GDM1 (cell line): ENCODE measurements around the gene GRID1.
"Not testable (repeated sequence)": the region's sequence is repeated elsewhere in the genome, so short reads cannot be mapped to it uniquely, and the experiment has no call there.

Source experiments
- DNase-seq: peaks from one replicate; lab custom pipeline; 2025; lab: John Stamatoyannopoulos, UW

Gene GRID1

GRCh38 chr10:85720931-85721590 is 645.5 kb downstream of the GRID1 start:
- no peak for DNase-seq

- DNase-seq = no peak
Measured at GRCh38 chr10:85719408-85719807, 647.2 kb downstream of the GRID1 start.

- DNase-seq = no peak
Measured at GRCh38 chr10:85713885-85714284, 652.7 kb downstream of the GRID1 start.

GRCh38 chr10:85702768-85703167 is 663.8 kb downstream of the GRID1 start:
- no peak for DNase-seq

- DNase-seq = not testable (repeated sequence)
Measured at GRCh38 chr10:85699066-85699465, 667.5 kb downstream of the GRID1 start.

- no peak for DNase-seq
Measured at GRCh38 chr10:85696893-85697292, 669.7 kb downstream of the GRID1 start.

- DNase-seq = no peak
Measured at GRCh38 chr10:85682621-85683020, 684.0 kb downstream of the GRID1 start.

GRCh38 chr10:85679710-85680109 is 686.9 kb downstream of the GRID1 start:
- DNase-seq = no peak

GRCh38 chr10:85679061-85679460 is 687.5 kb downstream of the GRID1 start:
- DNase-seq = no peak

- no peak for DNase-seq
Measured at GRCh38 chr10:85674851-85675250, 691.7 kb downstream of the GRID1 start.

GRCh38 chr10:85673270-85673669 is 693.3 kb downstream of the GRID1 start:
- DNase-seq = no peak

- DNase-seq = no peak
Measured at GRCh38 chr10:85671530-85671929, 695.1 kb downstream of the GRID1 start.

GRCh38 chr10:85668522-85668921 is 698.1 kb downstream of the GRID1 start:
- no peak for DNase-seq

- no peak for DNase-seq
Measured at GRCh38 chr10:85667638-85668233, 698.9 kb downstream of the GRID1 start.

GRCh38 chr10:85666987-85667386 is 699.6 kb downstream of the GRID1 start:
- DNase-seq = no peak

GRCh38 chr10:85666102-85666501 is 700.5 kb downstream of the GRID1 start:
- DNase-seq = no peak

- no peak for DNase-seq
Measured at GRCh38 chr10:85665681-85666080, 700.9 kb downstream of the GRID1 start.

GRCh38 chr10:85665078-85665477 is 701.5 kb downstream of the GRID1 start:
- no peak for DNase-seq

GRCh38 chr10:85661123-85661522 is 705.5 kb downstream of the GRID1 start:
- no peak for DNase-seq

- no peak for DNase-seq
Measured at GRCh38 chr10:85659331-85659730, 707.3 kb downstream of the GRID1 start.

- DNase-seq = no peak
Measured at GRCh38 chr10:85658518-85658917, 708.1 kb downstream of the GRID1 start.

GRCh38 chr10:85657476-85658113 is 709.0 kb downstream of the GRID1 start:
- no peak for DNase-seq

- DNase-seq = no peak
Measured at GRCh38 chr10:85655411-85655810, 711.2 kb downstream of the GRID1 start.

GRCh38 chr10:85651497-85651882 is 715.1 kb downstream of the GRID1 start:
- no peak for DNase-seq
